Neural cell (in vitro differentiated cells): ENCODE data around the gene SEMA3B. TPM values are rescaled to one million over a fixed set of nuclear protein-coding genes. Genes with fewer than 3 reads are reported as not detected.

Experiments
- H2AFZ ChIP-seq: fragments of 200-600, 300-800 bp; sonication (generic), shearing (Covaris generic); 2 replicates; pipeline ENCODE4 v1.6.0; 2014; ENCODE audit warnings: low read depth, mild to moderate bottlenecking, antibody characterized with exemption, low read length, moderate library complexity
- H3F3A ChIP-seq: fragments of 200-600 bp; shearing (Covaris generic); 2 replicates; pipeline ENCODE4 v1.6.1; 2016; ENCODE audit warnings: mild to moderate bottlenecking, moderate library complexity, mixed read lengths, antibody characterized with exemption, low read length; ENCODE audit not compliant: insufficient read depth, poor library complexity, severe bottlenecking
- H3K27ac ChIP-seq: fragments of 200-600, 300-800 bp; sonication (generic), shearing (Covaris generic); 2 replicates; pipeline ENCODE4 v1.5.1; 2014; ENCODE audit warnings: mild to moderate bottlenecking, low read length, moderate library complexity
- H3K27me3 ChIP-seq: fragments of 300-800, 200-600 bp; sonication (generic), shearing (Covaris generic); 2 replicates; pipeline ENCODE4 v1.6.0; 2014; ENCODE audit warnings: mild to moderate bottlenecking, low read depth, low read length, moderate library complexity; ENCODE audit not compliant: insufficient read depth
- H3K36me3 ChIP-seq: fragments of 300-800, 200-600 bp; sonication (generic), shearing (Covaris generic); 2 replicates; pipeline ENCODE4 v1.5.1; 2014; ENCODE audit warnings: mild to moderate bottlenecking, antibody characterized with exemption, low read length, moderate library complexity; ENCODE audit not compliant: insufficient read depth
- H3K4me2 ChIP-seq: fragments of 300-800, 200-600 bp; sonication (generic), shearing (Covaris generic); 2 replicates; pipeline ENCODE4 v1.6.0; 2014; ENCODE audit warnings: mild to moderate bottlenecking, low read length
- H3K4me3 ChIP-seq: fragments of 300-800, 200-600 bp; sonication (generic), shearing (Covaris generic); 2 replicates; pipeline ENCODE4 v1.5.1; 2014; ENCODE audit warnings: mild to moderate bottlenecking, low read length, moderate library complexity
- H3K79me2 ChIP-seq: fragments of 200-600 bp; shearing (Covaris generic); replicated peaks from 2 replicates; pipeline ENCODE4 v1.6.0; 2014; ENCODE audit warnings: mild to moderate bottlenecking, low read length, moderate library complexity; ENCODE audit not compliant: insufficient read depth
- H3K9ac ChIP-seq: fragments of 300-800, 200-600 bp; sonication (generic), shearing (Covaris generic); 2 replicates; pipeline ENCODE4 v1.6.1; 2016; ENCODE audit warnings: mild to moderate bottlenecking, low read length, mixed read lengths
- H3K9me2 ChIP-seq: fragments of 200-600 bp; shearing (Covaris generic); 2 replicates; pipeline ENCODE4 v1.6.1; 2016; ENCODE audit warnings: mild to moderate bottlenecking, low read length, mixed read lengths; ENCODE audit not compliant: insufficient read depth
- H3K9me3 ChIP-seq: fragments of 200-600, 300-800 bp; sonication (generic), shearing (Covaris generic); 2 replicates; pipeline ENCODE4 v1.6.1; 2016; ENCODE audit warnings: mild to moderate bottlenecking, mixed run types, low read length, moderate library complexity, mixed read lengths
- H4K20me1 ChIP-seq: fragments of 200-600 bp; shearing (Covaris generic); 2 replicates; pipeline ENCODE4 v1.6.1; 2016; ENCODE audit warnings: mild to moderate bottlenecking, mixed run types; ENCODE audit not compliant: insufficient read depth
- EP300 ChIP-seq: fragments of 450-650 bp; conservative IDR thresholded peaks from 2 replicates; pipeline ENCODE4 v1.6.1; 2014; ENCODE audit warnings: antibody characterized with exemption, mild to moderate bottlenecking, moderate library complexity; ENCODE audit not compliant: poor library complexity, severe bottlenecking
- EZH2 ChIP-seq: fragments of 200-600, 300-800 bp; shearing (Covaris generic), sonication (generic); IDR thresholded peaks from 2 replicates; pipeline ENCODE4 v1.6.1; 2014; ENCODE audit warnings: antibody characterized with exemption, low read length, borderline replicate concordance, mild to moderate bottlenecking; ENCODE audit not compliant: insufficient read depth, poor library complexity, severe bottlenecking
- MXI1 ChIP-seq: fragments of 450-650 bp; conservative IDR thresholded peaks from 2 replicates; pipeline ENCODE4 v1.6.1; 2014; ENCODE audit warnings: antibody characterized with exemption, mild to moderate bottlenecking; ENCODE audit not compliant: poor library complexity, severe bottlenecking
- POLR2AphosphoS5 ChIP-seq: IDR thresholded peaks from 2 replicates; pipeline ENCODE4 v1.6.1; 2012
- RAD21 ChIP-seq: fragments of 450-650 bp; conservative IDR thresholded peaks from 2 replicates; pipeline ENCODE4 v1.6.1; 2014; ENCODE audit warnings: antibody characterized with exemption, mild to moderate bottlenecking, moderate library complexity
- SMC3 ChIP-seq: fragments of 450-650 bp; conservative IDR thresholded peaks from 2 replicates; pipeline ENCODE4 v1.6.1; 2014; ENCODE audit warnings: antibody characterized with exemption, mild to moderate bottlenecking, moderate library complexity; ENCODE audit not compliant: poor library complexity
- TAF1 ChIP-seq: IDR thresholded peaks from 2 replicates; pipeline ENCODE4 v1.6.1; 2012; ENCODE audit warnings: low read depth
- polyA plus RNA-seq: library from polyadenylated mRNA; depleted of rRNA; stranded (reverse); fragments of >200 nt; gene quantifications from 2 replicates; pipeline ENCODE4 v1.2.3, GENCODE V29; 2014
- TF ChIP-seq, protein P1 (sequence below): IDR thresholded peaks from 2 replicates; pipeline ENCODE4 v1.6.1; 2012; ENCODE audit warnings: borderline replicate concordance
- TF ChIP-seq, protein P2 (sequence below): fragments of 450-650 bp; IDR thresholded peaks from 2 replicates; pipeline ENCODE4 v1.5.1; 2014; ENCODE audit warnings: antibody characterized with exemption, mild to moderate bottlenecking, moderate library complexity; ENCODE audit not compliant: poor library complexity, severe bottlenecking

The SEMA3B gene
- polyA plus RNA-seq, 1 donor from 2014 or later, result 7.8 TPM

DNA sequence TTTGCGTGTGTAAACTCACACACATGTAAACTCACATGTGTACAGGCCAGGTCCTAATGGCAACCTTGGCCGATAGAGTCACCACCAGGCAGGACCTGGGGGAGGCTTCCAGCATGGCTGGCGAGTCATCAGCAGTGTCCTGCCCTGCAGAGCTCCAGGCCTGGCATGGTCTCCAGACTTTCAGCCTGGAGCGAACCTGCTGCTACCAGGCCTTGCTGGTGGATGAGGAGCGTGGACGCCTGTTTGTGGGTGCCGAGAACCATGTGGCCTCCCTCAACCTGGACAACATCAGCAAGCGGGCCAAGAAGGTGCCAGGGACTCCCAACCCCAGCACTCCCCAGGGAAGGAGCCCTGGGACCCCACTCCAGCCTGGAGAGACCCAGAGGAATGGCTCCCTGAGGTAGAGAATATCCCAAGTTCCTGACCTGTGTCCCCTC lies 1.0 kb downstream of the SEMA3B start:
- TF ChIP-seq MXI1 (no peak), POLR2AphosphoS5 (no peak), TAF1 (no peak), EP300 (no peak), RAD21 (no peak), EZH2 (no peak), SMC3 (no peak)
- TF ChIP-seq, protein P1, sequence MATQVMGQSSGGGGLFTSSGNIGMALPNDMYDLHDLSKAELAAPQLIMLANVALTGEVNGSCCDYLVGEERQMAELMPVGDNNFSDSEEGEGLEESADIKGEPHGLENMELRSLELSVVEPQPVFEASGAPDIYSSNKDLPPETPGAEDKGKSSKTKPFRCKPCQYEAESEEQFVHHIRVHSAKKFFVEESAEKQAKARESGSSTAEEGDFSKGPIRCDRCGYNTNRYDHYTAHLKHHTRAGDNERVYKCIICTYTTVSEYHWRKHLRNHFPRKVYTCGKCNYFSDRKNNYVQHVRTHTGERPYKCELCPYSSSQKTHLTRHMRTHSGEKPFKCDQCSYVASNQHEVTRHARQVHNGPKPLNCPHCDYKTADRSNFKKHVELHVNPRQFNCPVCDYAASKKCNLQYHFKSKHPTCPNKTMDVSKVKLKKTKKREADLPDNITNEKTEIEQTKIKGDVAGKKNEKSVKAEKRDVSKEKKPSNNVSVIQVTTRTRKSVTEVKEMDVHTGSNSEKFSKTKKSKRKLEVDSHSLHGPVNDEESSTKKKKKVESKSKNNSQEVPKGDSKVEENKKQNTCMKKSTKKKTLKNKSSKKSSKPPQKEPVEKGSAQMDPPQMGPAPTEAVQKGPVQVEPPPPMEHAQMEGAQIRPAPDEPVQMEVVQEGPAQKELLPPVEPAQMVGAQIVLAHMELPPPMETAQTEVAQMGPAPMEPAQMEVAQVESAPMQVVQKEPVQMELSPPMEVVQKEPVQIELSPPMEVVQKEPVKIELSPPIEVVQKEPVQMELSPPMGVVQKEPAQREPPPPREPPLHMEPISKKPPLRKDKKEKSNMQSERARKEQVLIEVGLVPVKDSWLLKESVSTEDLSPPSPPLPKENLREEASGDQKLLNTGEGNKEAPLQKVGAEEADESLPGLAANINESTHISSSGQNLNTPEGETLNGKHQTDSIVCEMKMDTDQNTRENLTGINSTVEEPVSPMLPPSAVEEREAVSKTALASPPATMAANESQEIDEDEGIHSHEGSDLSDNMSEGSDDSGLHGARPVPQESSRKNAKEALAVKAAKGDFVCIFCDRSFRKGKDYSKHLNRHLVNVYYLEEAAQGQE, result no peak
- TF ChIP-seq, protein P2, sequence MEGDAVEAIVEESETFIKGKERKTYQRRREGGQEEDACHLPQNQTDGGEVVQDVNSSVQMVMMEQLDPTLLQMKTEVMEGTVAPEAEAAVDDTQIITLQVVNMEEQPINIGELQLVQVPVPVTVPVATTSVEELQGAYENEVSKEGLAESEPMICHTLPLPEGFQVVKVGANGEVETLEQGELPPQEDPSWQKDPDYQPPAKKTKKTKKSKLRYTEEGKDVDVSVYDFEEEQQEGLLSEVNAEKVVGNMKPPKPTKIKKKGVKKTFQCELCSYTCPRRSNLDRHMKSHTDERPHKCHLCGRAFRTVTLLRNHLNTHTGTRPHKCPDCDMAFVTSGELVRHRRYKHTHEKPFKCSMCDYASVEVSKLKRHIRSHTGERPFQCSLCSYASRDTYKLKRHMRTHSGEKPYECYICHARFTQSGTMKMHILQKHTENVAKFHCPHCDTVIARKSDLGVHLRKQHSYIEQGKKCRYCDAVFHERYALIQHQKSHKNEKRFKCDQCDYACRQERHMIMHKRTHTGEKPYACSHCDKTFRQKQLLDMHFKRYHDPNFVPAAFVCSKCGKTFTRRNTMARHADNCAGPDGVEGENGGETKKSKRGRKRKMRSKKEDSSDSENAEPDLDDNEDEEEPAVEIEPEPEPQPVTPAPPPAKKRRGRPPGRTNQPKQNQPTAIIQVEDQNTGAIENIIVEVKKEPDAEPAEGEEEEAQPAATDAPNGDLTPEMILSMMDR, result no peak
- Histone ChIP-seq H3K9ac (no peak overlapping the region), H4K20me1 (no peaks in the 10 kb centered on the region), H3K79me2 (no peaks in the 10 kb centered on the region), H3K36me3 (no peaks in the 10 kb centered on the region), H3K27me3 (peaks cover 11% of the 10 kb centered on the region), H2AFZ (no peak overlapping the region), H3K27ac (no peak overlapping the region), H3K4me3 (no peak overlapping the region), H3K4me2 (no peak overlapping the region), H3K9me2 (no peaks in the 10 kb centered on the region), H3F3A (no peaks in the 10 kb centered on the region), H3K9me3 (no peaks in the 10 kb centered on the region)

DNA sequence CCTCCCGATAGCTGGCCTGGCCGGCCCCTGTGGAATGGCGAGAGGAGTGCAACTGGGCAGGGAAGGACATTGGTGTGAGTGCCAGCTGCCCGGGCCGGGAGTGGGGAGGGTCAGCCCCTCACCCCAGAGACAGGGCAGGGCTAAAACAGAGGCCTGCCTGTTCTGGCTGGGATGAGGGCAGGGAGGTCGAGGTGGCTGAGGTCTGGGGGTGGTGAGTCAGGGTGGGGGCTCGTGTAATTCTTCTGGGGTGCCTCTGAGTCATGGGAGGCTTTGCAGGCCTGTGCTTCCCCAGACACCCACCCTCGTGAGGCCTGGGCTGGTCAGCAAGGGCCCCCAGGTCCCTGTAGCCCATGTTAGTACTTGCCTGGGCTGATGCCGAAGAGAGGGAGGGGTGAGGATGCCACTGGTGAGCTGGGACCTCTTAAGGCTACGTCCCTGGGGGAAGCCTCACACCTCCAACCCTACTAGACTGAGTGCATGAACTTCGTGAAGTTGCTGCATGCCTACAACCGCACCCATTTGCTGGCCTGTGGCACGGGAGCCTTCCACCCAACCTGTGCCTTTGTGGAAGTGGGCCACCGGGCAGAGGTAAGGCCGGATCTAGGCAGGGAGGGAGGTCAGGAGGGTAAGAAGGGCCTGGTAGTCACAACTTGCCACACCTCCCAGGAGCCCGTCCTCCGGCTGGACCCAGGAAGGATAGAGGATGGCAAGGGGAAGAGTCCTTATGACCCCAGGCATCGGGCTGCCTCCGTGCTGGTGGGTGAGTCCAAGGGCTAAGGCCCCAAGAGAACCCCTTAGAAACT lies 1.7 kb downstream of the SEMA3B start:
- TF ChIP-seq TAF1, result no peak
- TF ChIP-seq POLR2AphosphoS5, result no peak
- TF ChIP-seq MXI1, result no peak
- TF ChIP-seq, protein P2, result no peak
- TF ChIP-seq EP300, result no peak
- TF ChIP-seq, protein P1, result no peak
- no peak for TF ChIP-seq SMC3
- H4K20me1 ChIP-seq, result no peaks in the 10 kb centered on the region
- H2AFZ ChIP-seq, result no peak overlapping the region
- H3K9me3 ChIP-seq, result no peaks in the 10 kb centered on the region
- no peaks in the 10 kb centered on the region for H3K9me2 ChIP-seq
- no peaks in the 10 kb centered on the region for H3K36me3 ChIP-seq
- no peak overlapping the region for H3K4me2 ChIP-seq
- peaks cover 18% of the 10 kb centered on the region for H3K27me3 ChIP-seq
- H3K79me2 ChIP-seq, result no peaks in the 10 kb centered on the region
- no peaks in the 10 kb centered on the region for H3F3A ChIP-seq
- H3K27ac ChIP-seq, result no peak overlapping the region
- H3K4me3 ChIP-seq, result no peak overlapping the region
- H3K9ac ChIP-seq, result no peak overlapping the region
